ENCODE measurements around the gene GHRHR.

DNA sequence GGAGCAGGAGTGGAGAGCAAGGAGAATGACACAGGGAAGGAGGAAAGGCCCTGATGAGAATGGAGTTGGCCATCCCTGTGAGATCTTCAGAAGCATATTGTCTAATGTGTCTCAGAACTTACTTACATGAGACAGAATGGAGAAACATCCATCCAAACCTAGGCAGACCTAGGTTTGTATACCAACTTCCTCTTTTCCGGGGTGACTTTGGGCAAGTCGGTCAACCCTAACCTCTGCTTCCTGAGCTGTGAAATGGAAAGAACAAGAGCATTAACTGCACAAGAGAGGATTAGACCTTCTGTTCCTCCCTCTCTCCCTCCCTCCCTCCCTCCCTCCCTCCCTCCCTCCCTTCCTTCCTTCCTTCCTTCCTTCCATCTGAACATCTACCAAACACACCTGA lies 4.5 kb downstream of the GHRHR start:
- TF ChIP-seq, protein P1, sequence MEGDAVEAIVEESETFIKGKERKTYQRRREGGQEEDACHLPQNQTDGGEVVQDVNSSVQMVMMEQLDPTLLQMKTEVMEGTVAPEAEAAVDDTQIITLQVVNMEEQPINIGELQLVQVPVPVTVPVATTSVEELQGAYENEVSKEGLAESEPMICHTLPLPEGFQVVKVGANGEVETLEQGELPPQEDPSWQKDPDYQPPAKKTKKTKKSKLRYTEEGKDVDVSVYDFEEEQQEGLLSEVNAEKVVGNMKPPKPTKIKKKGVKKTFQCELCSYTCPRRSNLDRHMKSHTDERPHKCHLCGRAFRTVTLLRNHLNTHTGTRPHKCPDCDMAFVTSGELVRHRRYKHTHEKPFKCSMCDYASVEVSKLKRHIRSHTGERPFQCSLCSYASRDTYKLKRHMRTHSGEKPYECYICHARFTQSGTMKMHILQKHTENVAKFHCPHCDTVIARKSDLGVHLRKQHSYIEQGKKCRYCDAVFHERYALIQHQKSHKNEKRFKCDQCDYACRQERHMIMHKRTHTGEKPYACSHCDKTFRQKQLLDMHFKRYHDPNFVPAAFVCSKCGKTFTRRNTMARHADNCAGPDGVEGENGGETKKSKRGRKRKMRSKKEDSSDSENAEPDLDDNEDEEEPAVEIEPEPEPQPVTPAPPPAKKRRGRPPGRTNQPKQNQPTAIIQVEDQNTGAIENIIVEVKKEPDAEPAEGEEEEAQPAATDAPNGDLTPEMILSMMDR (conservative IDR thresholded peaks at IDR 0.05; ENCODE audit: low read depth, low read length) = no peak
- TF ChIP-seq BHLHE40 (IDR thresholded peaks at IDR 0.05; ENCODE audit: low read depth, low read length) (no peak), POLR2A (IDR thresholded peaks at IDR 0.05; ENCODE audit: low read depth, low read length) (no peak), MXI1 (IDR thresholded peaks at IDR 0.05; ENCODE audit: borderline replicate concordance, low read depth, low read length) (no peak), SMC3 (IDR thresholded peaks at IDR 0.05; ENCODE audit: low read depth, low read length) (no peak), NFE2L2 (IDR thresholded peaks at IDR 0.05; ENCODE audit: low read depth, low read length) (no peak), CEBPB (IDR thresholded peaks at IDR 0.05; ENCODE audit: low read depth, low read length) (no peak), MAFK (IDR thresholded peaks at IDR 0.05; ENCODE audit: low read depth, low read length) (no peak), RAD21 (IDR thresholded peaks at IDR 0.05; ENCODE audit: low read length) (no peak)
- TF ChIP-seq, protein P2, sequence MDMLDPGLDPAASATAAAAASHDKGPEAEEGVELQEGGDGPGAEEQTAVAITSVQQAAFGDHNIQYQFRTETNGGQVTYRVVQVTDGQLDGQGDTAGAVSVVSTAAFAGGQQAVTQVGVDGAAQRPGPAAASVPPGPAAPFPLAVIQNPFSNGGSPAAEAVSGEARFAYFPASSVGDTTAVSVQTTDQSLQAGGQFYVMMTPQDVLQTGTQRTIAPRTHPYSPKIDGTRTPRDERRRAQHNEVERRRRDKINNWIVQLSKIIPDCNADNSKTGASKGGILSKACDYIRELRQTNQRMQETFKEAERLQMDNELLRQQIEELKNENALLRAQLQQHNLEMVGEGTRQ (IDR thresholded peaks at IDR 0.05; ENCODE audit: low read depth, low read length) = no peak
